SK-N-SH treated with all-trans-retinoic acid at 6 μM for 48 hours (cell line): Measurements from ENCODE around the gene BRD4.

Experiments
- BACH2 ChIP-seq: fragments of 250-450 bp; sonication (Bioruptor Pico); IDR thresholded peaks from 2 replicates; pipeline ENCODE4 v1.9.0; 2021; ENCODE audit warnings: mild to moderate bottlenecking, borderline replicate concordance
- ESRRG ChIP-seq: fragments of 250-450 bp; sonication (Bioruptor Pico); IDR thresholded peaks from 2 replicates; pipeline ENCODE4 v1.6.1; 2021; ENCODE audit warnings: mild to moderate bottlenecking
- GLIS3 ChIP-seq: fragments of 250-450 bp; sonication (Bioruptor Pico); IDR thresholded peaks from 2 replicates; pipeline ENCODE4 v1.5.0; 2020; ENCODE audit warnings: mild to moderate bottlenecking, moderate library complexity
- PPARA ChIP-seq: fragments of 250-450 bp; sonication (Bioruptor Pico); IDR thresholded peaks from 2 replicates; pipeline ENCODE4 v1.5.0; 2020; ENCODE audit warnings: mild to moderate bottlenecking, borderline replicate concordance
- RARB ChIP-seq: fragments of 250-450 bp; sonication (Bioruptor Pico); IDR thresholded peaks from 2 replicates; pipeline ENCODE4 v1.8.0; 2021; ENCODE audit warnings: mild to moderate bottlenecking, moderate library complexity
- TCF4 ChIP-seq: fragments of 250-450 bp; sonication (Bioruptor Pico); IDR thresholded peaks from 2 replicates; pipeline ENCODE4 v1.8.0; 2021; ENCODE audit warnings: mild to moderate bottlenecking, moderate library complexity, borderline replicate concordance
- TOX ChIP-seq: fragments of 250-450 bp; sonication (Bioruptor Pico); IDR thresholded peaks from 2 replicates; pipeline ENCODE4 v1.8.0; 2021; ENCODE audit warnings: mild to moderate bottlenecking, moderate library complexity, borderline replicate concordance
- ZFP3 ChIP-seq: fragments of 250-450 bp; sonication (Bioruptor Pico); IDR thresholded peaks from 2 replicates; pipeline ENCODE4 v1.5.0; 2020; ENCODE audit warnings: mild to moderate bottlenecking, moderate library complexity
- ZNF565 ChIP-seq: fragments of 450-650 bp; formaldehyde crosslinking; conservative IDR thresholded peaks from 2 replicates; pipeline ENCODE4 v1.5.0; 2020; ENCODE audit warnings: low read depth, mild to moderate bottlenecking, moderate library complexity
- TF ChIP-seq, protein P1 (sequence below): fragments of 250-450 bp; sonication (Bioruptor Pico); IDR thresholded peaks from 2 replicates; pipeline ENCODE4 v1.5.1; 2021; ENCODE audit warnings: mild to moderate bottlenecking, moderate library complexity
- TF ChIP-seq, protein P2 (sequence below): fragments of 250-450 bp; sonication (Bioruptor Pico); IDR thresholded peaks from 2 replicates; pipeline ENCODE4 v1.8.0; 2020; ENCODE audit warnings: mild to moderate bottlenecking, moderate library complexity, borderline replicate concordance
- TF ChIP-seq, protein P3 (sequence below): fragments of 250-450 bp; sonication (Bioruptor Pico); IDR thresholded peaks from 2 replicates; pipeline ENCODE4 v1.5.1; 2020; ENCODE audit warnings: low read depth, mild to moderate bottlenecking, moderate library complexity
- TF ChIP-seq, protein P4 (sequence below): fragments of 250-450 bp; sonication (Bioruptor Pico); IDR thresholded peaks from 2 replicates; pipeline ENCODE4 v1.8.0; 2021; ENCODE audit warnings: low read depth, mild to moderate bottlenecking, moderate library complexity, borderline replicate concordance
- TF ChIP-seq, protein P5 (sequence below): fragments of 250-450 bp; sonication (Bioruptor Pico); IDR thresholded peaks from 2 replicates; pipeline ENCODE4 v1.5.0; 2020; ENCODE audit warnings: mild to moderate bottlenecking, moderate library complexity

DNA sequence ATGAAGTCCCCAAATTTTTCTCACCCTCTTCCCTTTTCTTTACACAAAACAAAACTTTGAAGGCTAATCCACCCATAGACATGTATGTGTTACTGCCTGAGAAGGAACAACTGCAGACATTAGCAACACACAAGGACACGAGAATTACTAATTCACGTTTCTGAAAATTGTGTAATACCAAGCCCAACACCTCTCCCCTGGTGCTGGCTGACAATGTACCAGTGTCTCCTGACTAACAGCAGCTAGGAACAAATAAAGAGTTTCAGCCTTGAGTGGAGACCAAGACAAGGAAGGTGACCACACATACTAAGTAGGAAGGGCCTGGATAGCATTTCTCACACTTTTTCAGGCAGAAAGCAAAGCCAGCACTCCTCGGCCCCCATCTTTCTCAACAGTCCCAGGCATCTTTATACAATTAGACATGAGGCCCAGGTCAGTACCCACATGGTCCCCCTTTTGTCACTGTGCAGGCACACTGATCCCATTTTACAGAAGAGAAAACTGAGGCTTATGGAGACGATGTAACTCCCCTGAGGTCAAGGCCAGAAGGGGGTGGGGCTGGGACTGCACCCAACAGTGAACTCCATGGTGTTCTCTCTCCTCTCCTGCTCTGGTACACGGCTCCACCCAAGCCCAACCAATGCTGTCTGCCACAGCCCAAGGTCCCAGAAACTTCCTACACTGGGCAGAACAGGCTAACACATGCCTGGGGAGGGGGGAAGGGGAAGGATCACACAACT lies 8.7 kb downstream of the BRD4 start:
- TF ChIP-seq, protein P1, sequence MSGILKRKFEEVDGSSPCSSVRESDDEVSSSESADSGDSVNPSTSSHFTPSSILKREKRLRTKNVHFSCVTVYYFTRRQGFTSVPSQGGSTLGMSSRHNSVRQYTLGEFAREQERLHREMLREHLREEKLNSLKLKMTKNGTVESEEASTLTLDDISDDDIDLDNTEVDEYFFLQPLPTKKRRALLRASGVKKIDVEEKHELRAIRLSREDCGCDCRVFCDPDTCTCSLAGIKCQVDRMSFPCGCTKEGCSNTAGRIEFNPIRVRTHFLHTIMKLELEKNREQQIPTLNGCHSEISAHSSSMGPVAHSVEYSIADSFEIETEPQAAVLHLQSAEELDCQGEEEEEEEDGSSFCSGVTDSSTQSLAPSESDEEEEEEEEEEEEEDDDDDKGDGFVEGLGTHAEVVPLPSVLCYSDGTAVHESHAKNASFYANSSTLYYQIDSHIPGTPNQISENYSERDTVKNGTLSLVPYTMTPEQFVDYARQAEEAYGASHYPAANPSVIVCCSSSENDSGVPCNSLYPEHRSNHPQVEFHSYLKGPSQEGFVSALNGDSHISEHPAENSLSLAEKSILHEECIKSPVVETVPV (CRISPR knock-in tag) = no peak
- TF ChIP-seq GLIS3 (CRISPR knock-in tag) (no peak), RARB (CRISPR knock-in tag) (no peak), ZFP3 (CRISPR knock-in tag) (no peak), BACH2 (CRISPR knock-in tag) (no peak), TOX (CRISPR knock-in tag) (no peak), ZNF565 (no peak), PPARA (CRISPR knock-in tag) (no peak), TCF4 (CRISPR knock-in tag) (no peak), ESRRG (no peak)
- TF ChIP-seq, protein P2, sequence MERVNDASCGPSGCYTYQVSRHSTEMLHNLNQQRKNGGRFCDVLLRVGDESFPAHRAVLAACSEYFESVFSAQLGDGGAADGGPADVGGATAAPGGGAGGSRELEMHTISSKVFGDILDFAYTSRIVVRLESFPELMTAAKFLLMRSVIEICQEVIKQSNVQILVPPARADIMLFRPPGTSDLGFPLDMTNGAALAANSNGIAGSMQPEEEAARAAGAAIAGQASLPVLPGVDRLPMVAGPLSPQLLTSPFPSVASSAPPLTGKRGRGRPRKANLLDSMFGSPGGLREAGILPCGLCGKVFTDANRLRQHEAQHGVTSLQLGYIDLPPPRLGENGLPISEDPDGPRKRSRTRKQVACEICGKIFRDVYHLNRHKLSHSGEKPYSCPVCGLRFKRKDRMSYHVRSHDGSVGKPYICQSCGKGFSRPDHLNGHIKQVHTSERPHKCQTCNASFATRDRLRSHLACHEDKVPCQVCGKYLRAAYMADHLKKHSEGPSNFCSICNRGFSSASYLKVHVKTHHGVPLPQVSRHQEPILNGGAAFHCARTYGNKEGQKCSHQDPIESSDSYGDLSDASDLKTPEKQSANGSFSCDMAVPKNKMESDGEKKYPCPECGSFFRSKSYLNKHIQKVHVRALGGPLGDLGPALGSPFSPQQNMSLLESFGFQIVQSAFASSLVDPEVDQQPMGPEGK (CRISPR knock-in tag) = no peak
- TF ChIP-seq, protein P3, sequence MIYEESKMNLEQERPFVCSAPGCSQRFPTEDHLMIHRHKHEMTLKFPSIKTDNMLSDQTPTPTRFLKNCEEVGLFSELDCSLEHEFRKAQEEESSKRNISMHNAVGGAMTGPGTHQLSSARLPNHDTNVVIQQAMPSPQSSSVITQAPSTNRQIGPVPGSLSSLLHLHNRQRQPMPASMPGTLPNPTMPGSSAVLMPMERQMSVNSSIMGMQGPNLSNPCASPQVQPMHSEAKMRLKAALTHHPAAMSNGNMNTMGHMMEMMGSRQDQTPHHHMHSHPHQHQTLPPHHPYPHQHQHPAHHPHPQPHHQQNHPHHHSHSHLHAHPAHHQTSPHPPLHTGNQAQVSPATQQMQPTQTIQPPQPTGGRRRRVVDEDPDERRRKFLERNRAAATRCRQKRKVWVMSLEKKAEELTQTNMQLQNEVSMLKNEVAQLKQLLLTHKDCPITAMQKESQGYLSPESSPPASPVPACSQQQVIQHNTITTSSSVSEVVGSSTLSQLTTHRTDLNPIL (CRISPR knock-in tag) = no peak
- TF ChIP-seq, protein P4, sequence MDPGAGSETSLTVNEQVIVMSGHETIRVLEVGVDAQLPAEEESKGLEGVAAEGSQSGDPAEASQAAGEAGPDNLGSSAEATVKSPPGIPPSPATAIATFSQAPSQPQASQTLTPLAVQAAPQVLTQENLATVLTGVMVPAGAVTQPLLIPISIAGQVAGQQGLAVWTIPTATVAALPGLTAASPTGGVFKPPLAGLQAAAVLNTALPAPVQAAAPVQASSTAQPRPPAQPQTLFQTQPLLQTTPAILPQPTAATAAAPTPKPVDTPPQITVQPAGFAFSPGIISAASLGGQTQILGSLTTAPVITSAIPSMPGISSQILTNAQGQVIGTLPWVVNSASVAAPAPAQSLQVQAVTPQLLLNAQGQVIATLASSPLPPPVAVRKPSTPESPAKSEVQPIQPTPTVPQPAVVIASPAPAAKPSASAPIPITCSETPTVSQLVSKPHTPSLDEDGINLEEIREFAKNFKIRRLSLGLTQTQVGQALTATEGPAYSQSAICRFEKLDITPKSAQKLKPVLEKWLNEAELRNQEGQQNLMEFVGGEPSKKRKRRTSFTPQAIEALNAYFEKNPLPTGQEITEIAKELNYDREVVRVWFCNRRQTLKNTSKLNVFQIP (CRISPR knock-in tag) = no peak
- TF ChIP-seq, protein P5, sequence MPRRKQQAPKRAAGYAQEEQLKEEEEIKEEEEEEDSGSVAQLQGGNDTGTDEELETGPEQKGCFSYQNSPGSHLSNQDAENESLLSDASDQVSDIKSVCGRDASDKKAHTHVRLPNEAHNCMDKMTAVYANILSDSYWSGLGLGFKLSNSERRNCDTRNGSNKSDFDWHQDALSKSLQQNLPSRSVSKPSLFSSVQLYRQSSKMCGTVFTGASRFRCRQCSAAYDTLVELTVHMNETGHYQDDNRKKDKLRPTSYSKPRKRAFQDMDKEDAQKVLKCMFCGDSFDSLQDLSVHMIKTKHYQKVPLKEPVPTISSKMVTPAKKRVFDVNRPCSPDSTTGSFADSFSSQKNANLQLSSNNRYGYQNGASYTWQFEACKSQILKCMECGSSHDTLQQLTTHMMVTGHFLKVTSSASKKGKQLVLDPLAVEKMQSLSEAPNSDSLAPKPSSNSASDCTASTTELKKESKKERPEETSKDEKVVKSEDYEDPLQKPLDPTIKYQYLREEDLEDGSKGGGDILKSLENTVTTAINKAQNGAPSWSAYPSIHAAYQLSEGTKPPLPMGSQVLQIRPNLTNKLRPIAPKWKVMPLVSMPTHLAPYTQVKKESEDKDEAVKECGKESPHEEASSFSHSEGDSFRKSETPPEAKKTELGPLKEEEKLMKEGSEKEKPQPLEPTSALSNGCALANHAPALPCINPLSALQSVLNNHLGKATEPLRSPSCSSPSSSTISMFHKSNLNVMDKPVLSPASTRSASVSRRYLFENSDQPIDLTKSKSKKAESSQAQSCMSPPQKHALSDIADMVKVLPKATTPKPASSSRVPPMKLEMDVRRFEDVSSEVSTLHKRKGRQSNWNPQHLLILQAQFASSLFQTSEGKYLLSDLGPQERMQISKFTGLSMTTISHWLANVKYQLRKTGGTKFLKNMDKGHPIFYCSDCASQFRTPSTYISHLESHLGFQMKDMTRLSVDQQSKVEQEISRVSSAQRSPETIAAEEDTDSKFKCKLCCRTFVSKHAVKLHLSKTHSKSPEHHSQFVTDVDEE (CRISPR knock-in tag) = no peak
